Activated naive CD4-positive, alpha-beta T cell treated with anti-CD3 and anti-CD28 coated beads, Interleukin-2, amount 50 U/mL, for 24 hours (primary cell): ENCODE results near the gene GABRG2.

Experiments
- H3K27ac Mint-ChIP-seq: one replicate; pipeline ENCODE4 v1.8.0; 2021; ENCODE audit warnings: mild to moderate bottlenecking, mixed read lengths
- H3K27me3 Mint-ChIP-seq: one replicate; pipeline ENCODE4 v1.8.0; 2021; ENCODE audit warnings: mixed read lengths
- H3K36me3 Mint-ChIP-seq: one replicate; pipeline ENCODE4 v1.8.0; 2021; ENCODE audit warnings: mixed read lengths
- H3K4me1 Mint-ChIP-seq: one replicate; pipeline ENCODE4 v1.8.0; 2021; ENCODE audit warnings: mixed read lengths
- H3K4me3 Mint-ChIP-seq: one replicate; pipeline ENCODE4 v1.8.0; 2021; ENCODE audit warnings: mild to moderate bottlenecking, mixed read lengths
- H3K9me3 Mint-ChIP-seq: one replicate; pipeline ENCODE4 v1.8.0; 2021; ENCODE audit warnings: mixed read lengths

The GABRG2 gene

DNA sequence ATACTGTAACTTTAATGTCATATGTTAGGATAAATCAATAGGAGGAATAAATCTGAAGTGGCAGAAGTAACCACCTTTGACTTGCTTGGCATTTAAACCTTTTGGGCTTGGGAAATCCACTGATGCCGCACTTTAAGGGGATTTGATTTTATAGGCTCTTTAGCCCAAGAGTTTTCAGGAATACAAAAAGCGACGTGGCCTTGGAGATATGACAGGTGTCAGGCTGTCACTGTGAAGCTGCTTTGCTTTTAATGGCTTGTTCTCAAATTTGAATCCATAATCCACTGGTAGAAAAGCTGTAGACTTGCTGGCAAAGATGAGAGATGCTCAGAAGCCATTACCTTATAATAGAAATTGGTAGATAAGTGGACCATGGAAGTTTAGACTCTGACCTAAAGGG lies 71.6 kb downstream of the GABRG2 start:
- Mint-ChIP-seq H3K36me3 (no peaks in the 10 kb centered on the region), H3K27ac (no peak overlapping the region), H3K4me1 (no peaks in the 10 kb centered on the region), H3K9me3 (peaks cover 4% of the 10 kb centered on the region), H3K27me3 (no peaks in the 10 kb centered on the region), H3K4me3 (no peak overlapping the region)

DNA sequence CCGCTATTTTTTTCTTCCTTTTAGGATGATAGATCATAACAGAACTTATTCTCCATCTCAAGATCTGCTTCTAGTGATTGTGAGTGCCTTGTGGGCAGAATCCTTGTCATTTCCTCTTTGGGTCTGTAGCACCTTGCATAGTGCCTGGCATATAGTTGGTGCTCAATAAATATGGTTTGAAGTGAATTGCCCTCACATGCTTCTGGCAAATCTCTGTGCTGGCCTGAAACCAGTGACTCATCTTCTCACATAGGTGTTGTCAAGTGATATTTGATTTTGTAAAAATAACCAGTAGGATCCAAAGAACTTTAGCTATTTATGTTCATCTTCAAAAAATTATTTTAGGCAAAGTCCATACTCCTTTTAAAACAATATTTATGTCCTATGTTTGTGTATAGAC lies 86.7 kb downstream of the GABRG2 start:
- no peak overlapping the region for H3K27ac Mint-ChIP-seq
- no peaks in the 10 kb centered on the region for H3K4me1 Mint-ChIP-seq
- H3K9me3 Mint-ChIP-seq: no peaks in the 10 kb centered on the region
- H3K27me3 Mint-ChIP-seq: no peaks in the 10 kb centered on the region
- no peak overlapping the region for H3K4me3 Mint-ChIP-seq
- H3K36me3 Mint-ChIP-seq: no peaks in the 10 kb centered on the region

DNA sequence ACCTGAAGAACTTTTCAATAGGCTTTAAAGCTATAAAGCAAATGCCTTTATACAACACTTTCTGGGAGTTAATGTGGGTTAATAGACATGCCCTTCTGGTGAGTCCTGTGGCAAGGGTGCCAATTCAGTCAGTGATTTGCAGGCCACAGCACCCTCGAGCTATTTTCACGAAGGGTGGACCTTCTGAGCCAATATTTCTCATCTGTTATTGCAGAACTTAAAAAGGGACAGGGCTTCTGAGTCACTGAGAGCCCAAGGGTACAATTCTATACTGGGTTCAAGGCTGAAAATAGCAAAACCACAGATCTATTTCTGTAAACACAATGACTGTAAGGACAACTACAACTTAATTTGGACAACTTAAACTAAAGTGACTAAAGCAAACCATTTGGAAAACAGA lies 92.8 kb downstream of the GABRG2 start:
- Mint-ChIP-seq H3K27ac (no peak overlapping the region), H3K27me3 (no peaks in the 10 kb centered on the region), H3K4me1 (no peaks in the 10 kb centered on the region), H3K4me3 (no peak overlapping the region), H3K9me3 (no peaks in the 10 kb centered on the region), H3K36me3 (no peaks in the 10 kb centered on the region)

DNA sequence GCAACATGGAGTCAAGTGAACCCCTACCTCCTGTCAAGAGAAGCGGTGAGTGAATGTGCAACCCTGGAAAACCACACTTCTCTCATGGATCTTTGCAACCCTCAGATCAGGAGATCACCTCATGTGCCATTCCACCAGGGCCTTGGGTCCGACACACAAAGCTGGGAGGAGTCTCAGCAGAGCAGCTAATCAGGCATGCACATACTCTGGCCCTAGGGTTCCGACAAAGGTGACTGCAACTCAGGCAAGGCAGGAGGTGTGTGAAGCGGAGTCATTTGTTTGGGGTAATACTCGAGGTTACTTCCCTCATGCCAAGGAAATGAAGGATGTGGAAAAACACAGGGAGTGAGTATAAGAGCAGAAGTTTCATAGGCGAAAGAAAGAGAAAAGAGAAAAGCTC lies 96.1 kb downstream of the GABRG2 start:
- Mint-ChIP-seq H3K4me1 (no peaks in the 10 kb centered on the region), H3K27me3 (no peaks in the 10 kb centered on the region), H3K4me3 (no peak overlapping the region), H3K27ac (no peak overlapping the region), H3K36me3 (no peaks in the 10 kb centered on the region), H3K9me3 (peaks cover 5% of the 10 kb centered on the region)

DNA sequence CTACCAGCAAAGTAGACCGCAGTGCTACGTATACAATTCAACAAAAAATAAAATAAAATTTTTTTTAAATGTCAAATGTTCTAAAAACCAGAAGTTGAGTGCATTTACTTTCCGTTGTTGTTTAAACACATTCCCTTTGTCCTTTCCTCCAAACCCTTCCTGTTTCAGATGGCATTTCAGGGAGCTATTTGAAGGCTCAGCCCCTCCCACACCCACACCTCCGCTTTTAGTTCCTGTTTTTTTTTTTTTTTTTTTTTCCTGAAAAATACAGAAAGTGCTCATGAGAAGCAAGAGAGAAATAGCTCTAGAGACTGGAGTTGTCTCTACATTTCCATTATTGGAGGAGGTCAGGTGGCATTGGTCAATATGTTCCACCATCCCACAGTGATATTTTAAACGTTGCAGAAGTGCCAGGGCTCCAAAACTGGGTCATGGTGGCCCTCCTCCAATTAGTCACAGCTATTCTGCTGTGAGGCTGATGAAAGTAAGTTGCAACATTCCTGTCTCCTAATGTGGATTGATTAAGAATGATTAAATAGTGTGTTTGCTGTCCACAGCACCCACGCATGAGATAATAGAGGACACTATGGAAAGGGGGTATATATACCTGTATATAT lies 106.9 kb downstream of the GABRG2 start:
- H3K36me3 Mint-ChIP-seq: no peaks in the 10 kb centered on the region
- H3K27ac Mint-ChIP-seq: no peak overlapping the region
- H3K27me3 Mint-ChIP-seq: no peaks in the 10 kb centered on the region
- H3K4me3 Mint-ChIP-seq: no peak overlapping the region
- H3K9me3 Mint-ChIP-seq: peaks cover 5% of the 10 kb centered on the region
- no peaks in the 10 kb centered on the region for H3K4me1 Mint-ChIP-seq

DNA sequence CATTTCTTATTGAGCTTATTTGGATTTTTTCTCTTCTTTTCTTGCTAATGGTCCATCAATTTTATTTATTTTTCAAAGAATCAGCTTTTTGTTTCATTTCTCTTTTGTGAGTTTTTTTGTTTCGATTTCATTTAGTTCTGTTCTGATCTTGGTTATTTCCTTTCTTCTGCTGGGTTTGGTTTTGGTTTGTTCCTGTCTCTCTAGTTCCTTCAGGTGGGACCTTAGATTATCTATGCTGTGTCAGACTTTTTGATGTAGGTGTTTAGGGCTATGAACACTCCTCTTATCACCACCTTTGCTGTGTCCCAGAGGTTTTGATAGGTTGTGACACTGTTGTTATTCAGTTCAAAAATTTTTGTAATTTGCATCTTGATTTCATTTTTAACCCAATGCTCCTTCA lies 119.8 kb downstream of the GABRG2 start:
- Mint-ChIP-seq H3K4me3 (no peak overlapping the region), H3K27me3 (no peaks in the 10 kb centered on the region), H3K36me3 (no peaks in the 10 kb centered on the region), H3K4me1 (no peaks in the 10 kb centered on the region), H3K9me3 (peaks cover 13% of the 10 kb centered on the region), H3K27ac (no peak overlapping the region)

DNA sequence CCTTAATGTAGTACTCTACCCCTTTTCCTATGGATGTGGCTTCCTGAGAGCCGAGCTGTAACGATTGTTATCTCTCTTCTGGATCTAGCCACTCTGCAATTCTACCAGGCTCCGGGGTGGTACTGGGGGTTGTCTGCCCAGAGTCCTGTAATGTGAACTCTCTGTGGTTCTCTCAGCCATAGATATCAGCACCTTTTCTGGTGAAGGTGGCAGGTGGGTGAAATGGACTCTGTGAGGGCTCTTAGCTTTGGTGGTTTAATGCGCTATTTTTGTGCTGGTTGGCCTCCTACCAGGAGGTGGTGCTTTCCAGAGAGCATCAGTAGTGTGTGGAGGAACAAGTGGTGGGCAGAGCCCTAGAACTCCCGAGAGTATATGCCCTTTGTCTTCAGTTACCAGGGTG lies 122.1 kb downstream of the GABRG2 start:
- no peaks in the 10 kb centered on the region for H3K4me1 Mint-ChIP-seq
- H3K36me3 Mint-ChIP-seq: no peaks in the 10 kb centered on the region
- H3K27ac Mint-ChIP-seq: no peak overlapping the region
- no peak overlapping the region for H3K4me3 Mint-ChIP-seq
- no peaks in the 10 kb centered on the region for H3K27me3 Mint-ChIP-seq
- peaks cover 13% of the 10 kb centered on the region for H3K9me3 Mint-ChIP-seq

DNA sequence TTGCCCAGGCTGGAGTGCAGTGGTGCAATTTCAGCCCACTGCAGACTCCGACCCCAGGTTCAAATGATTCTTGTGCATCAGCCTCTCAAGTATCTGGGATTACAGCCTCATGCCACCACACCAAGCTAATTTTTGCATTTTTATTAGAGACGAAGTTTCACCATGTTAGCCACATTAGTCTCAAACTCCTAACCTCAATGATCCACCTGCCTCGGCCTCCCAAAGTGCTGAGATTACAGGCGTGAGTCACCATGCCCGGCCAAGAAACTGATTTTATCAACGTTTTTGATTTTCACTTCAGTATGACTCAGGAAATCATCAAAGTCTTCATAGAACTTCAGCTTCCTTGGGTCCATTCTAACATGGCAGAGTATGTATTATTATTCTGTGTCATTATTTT lies 125.4 kb downstream of the GABRG2 start:
- H3K9me3 Mint-ChIP-seq: peaks cover 8% of the 10 kb centered on the region
- no peak overlapping the region for H3K4me3 Mint-ChIP-seq
- H3K4me1 Mint-ChIP-seq: no peaks in the 10 kb centered on the region
- H3K27ac Mint-ChIP-seq: no peak overlapping the region
- no peaks in the 10 kb centered on the region for H3K36me3 Mint-ChIP-seq
- H3K27me3 Mint-ChIP-seq: no peaks in the 10 kb centered on the region

DNA sequence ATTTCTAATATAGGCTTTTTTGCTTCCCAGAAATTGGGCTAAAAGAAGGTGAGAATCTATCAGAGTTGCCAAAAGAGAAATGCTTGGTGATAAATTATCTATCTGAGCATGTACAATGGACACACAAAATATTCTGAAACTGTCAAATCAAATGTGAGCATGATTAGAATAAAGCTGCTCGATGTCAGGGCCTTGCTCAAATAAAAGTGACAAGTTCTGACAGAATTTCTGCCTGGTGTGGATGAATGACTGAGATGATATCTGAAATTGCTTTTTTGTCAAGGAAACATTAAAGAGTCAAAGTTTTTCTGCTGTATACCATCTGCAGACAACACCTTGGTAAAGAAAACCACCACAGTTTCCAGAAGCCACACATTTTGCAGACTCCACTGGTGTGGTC lies 128.8 kb downstream of the GABRG2 start:
- H3K27ac Mint-ChIP-seq: no peak overlapping the region
- H3K4me1 Mint-ChIP-seq: no peaks in the 10 kb centered on the region
- no peaks in the 10 kb centered on the region for H3K27me3 Mint-ChIP-seq
- H3K9me3 Mint-ChIP-seq: no peaks in the 10 kb centered on the region
- no peak overlapping the region for H3K4me3 Mint-ChIP-seq
- no peaks in the 10 kb centered on the region for H3K36me3 Mint-ChIP-seq

DNA sequence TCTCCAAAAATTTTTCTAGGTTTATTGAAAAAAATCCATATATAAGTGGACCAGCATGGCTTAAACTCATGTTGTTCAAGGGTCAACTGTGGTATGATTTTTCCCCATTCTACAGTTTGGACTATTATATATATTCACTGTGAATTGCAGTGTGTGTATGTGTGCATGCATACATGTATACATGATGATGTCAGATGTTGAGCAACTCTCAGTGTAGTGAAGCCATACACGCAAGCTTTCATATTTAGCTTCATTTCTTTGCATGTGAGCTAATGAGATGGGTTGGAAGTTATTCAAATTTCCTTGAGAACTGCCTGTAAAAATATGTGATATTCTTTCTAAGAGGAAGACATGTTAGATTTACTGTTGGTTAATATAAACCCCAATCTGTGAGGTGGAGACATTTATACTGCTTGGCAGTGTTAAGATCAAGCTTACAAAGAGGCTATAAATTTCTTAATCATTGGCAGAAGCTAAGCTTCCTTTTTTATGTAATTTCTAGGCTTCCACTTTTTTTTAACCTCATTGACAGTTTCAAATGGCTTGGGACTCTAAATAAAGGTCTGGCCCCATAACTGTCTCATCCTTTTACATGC lies 134.8 kb downstream of the GABRG2 start:
- H3K36me3 Mint-ChIP-seq: no peaks in the 10 kb centered on the region
- H3K27me3 Mint-ChIP-seq: no peaks in the 10 kb centered on the region
- H3K4me1 Mint-ChIP-seq: no peaks in the 10 kb centered on the region
- H3K27ac Mint-ChIP-seq: no peak overlapping the region
- H3K9me3 Mint-ChIP-seq: peaks cover 8% of the 10 kb centered on the region
- H3K4me3 Mint-ChIP-seq: no peak overlapping the region
